GM19240 (cell line): Measurements from ENCODE around the gene ALKBH7.

Source experiments
- DNase-seq: peaks from one replicate; pipeline ENCODE4 v3.0.0; 2011; ENCODE audit warnings: low spot score; ENCODE audit not compliant: insufficient read length

Gene ALKBH7

DNA sequence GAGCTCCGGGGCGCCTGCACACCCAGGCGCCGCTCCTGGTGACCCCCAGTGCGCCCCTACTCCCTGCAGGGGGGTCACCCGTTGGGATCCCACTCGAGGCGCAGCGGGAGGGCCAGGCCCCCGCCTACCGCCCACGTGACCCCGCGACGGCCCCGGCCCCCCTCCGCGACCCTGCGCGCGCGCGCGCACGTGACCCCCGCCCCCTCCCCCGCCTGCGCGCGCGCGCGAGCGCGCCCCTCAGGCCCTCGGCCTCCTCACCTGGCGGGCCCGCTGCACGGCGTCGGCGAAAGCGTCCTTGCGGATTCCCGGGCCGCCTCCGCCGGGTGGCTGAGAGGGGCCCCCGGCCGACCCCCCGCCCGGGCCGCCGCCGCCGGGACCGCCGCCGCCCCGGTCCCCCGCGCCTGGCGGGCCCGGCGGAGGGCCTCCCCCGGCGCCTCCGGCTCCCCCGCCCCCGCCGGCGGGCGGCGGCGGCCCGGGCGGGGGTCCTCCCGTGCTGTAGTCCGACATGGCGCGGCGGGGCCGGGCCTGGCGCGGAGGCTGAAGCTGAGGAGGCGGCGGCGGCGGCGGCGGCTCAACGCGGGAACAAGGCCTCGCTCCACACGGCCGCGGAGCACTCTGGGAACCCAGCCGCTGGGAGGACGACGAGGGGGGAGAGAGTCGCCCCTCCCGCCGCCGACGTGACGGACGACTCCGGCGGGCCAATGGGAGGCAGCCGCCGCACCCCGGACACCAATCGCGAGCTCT is 51.8 kb downstream of the ALKBH7 start, which contains the start of gene KHSRP:
Gene KHSRP, minus strand, starts transcription at position 617 of the 744 bp plus-strand sequence. Its CDS starts 110 bp downstream, at position 507.
- no peak for DNase-seq
